Measurements from ENCODE around the gene PARN. TPM values are rescaled to one million over a fixed set of nuclear protein-coding genes. Genes with fewer than 3 reads are reported as not detected.
"Not testable (repeated sequence)": the region's sequence is repeated elsewhere in the genome, so short reads cannot be mapped to it uniquely, and the experiment has no call there.

PARN gene
- total RNA-seq, 5 donors from 2014 or later (not counting 1 experiment from before 2014, with no cell fraction given) = 34.4 to 42.7 (median 38.4) TPM

- ChIA-PET POLR2A (no interaction called here), CTCF (no interaction called here)
- ATAC-seq (replicated peaks in 1 of 4) = no peak
Measured at GRCh38 chr16:14548933-14549788, 80.9 kb downstream of the PARN start.

GRCh38 chr16:14545346-14545884, 84.6 kb downstream of the PARN start:
- H3K4me3 Mint-ChIP-seq = no peak overlapping the region
- ChIA-PET CTCF (no interaction called here), POLR2A (interaction anchor here in 1 of 2 donors (0.5 kb wide), 1 partner anchor 235 kb away, joined by 10 read pairs; no protein-coding TSS in a partner anchor)
- ATAC-seq (replicated peaks in 1 of 4) (no peak), DNase-seq (no peak)
- H3K4me3 ChIP-seq (ENCODE audit: control insufficient read depth in 1 of 2, extremely low read depth in 1 of 2, low read length in 1 of 2) = no peak overlapping the region
- H3K27ac Mint-ChIP-seq = no peak overlapping the region
- H3K27me3 ChIP-seq (replicated peaks in 1 of 2; ENCODE audit: control insufficient read depth in 2 of 2, extremely low read depth in 1 of 2, insufficient read depth in 2 of 2, low read length in 1 of 2) = no peaks in the 10 kb centered on the region
- H3K36me3 ChIP-seq (ENCODE audit: control insufficient read depth in 2 of 2, extremely low read depth in 1 of 2, insufficient read depth in 1 of 2, low read length in 1 of 2) = peaks cover 7 to 19% of the 10 kb centered on the region in 2 donors
- peaks cover 0 to 14% (median 0%) of the 10 kb centered on the region in 3 donors for H3K4me1 Mint-ChIP-seq
- no peaks in the 10 kb centered on the region for H3K27me3 Mint-ChIP-seq
- WGBS (ENCODE audit: insufficient coverage) = 100% methylated on average over 1 of the region's 7 CpGs
- H3K27ac ChIP-seq (ENCODE audit: low read length) = no peak overlapping the region
- H3K9me3 Mint-ChIP-seq = peaks cover 0 to 7% (median 0%) of the 10 kb centered on the region in 3 donors
- H3K4me1 ChIP-seq (ENCODE audit: control insufficient read depth in 1 of 2, extremely low read depth in 1 of 2, insufficient read depth in 2 of 2, low read length in 2 of 2) = no peaks in the 10 kb centered on the region
- peaks cover 48% of the 10 kb centered on the region for H3K36me3 Mint-ChIP-seq
- H3K9me3 ChIP-seq = no peaks in the 10 kb centered on the region

More at GRCh38 chr16:14548933-14549788, 80.9 kb downstream of the PARN start:
- H3K4me3 ChIP-seq (ENCODE audit: control insufficient read depth in 1 of 2, extremely low read depth in 1 of 2, low read length in 1 of 2) = no peak overlapping the region
- H3K27me3 Mint-ChIP-seq = no peaks in the 10 kb centered on the region
- no peaks in the 10 kb centered on the region for H3K27me3 ChIP-seq (replicated peaks in 1 of 2; ENCODE audit: control insufficient read depth in 2 of 2, extremely low read depth in 1 of 2, insufficient read depth in 2 of 2, low read length in 1 of 2)
- H3K4me1 ChIP-seq (ENCODE audit: control insufficient read depth in 1 of 2, extremely low read depth in 1 of 2, insufficient read depth in 2 of 2, low read length in 2 of 2) = no peaks in the 10 kb centered on the region
- H3K9me3 ChIP-seq = no peaks in the 10 kb centered on the region
- H3K4me1 Mint-ChIP-seq = peaks cover 0 to 14% (median 0%) of the 10 kb centered on the region in 3 donors
- no peak overlapping the region for H3K4me3 Mint-ChIP-seq
- no peak overlapping the region for H3K27ac Mint-ChIP-seq
- H3K9me3 Mint-ChIP-seq = no peaks in the 10 kb centered on the region
- peaks cover 38% of the 10 kb centered on the region for H3K36me3 Mint-ChIP-seq
- H3K27ac ChIP-seq (ENCODE audit: low read length) = no peak overlapping the region
- WGBS (ENCODE audit: insufficient coverage) = no CpG with 5 or more reads among the region's 3 CpGs
- peaks cover 12 to 38% of the 10 kb centered on the region in 2 donors for H3K36me3 ChIP-seq (ENCODE audit: control insufficient read depth in 2 of 2, extremely low read depth in 1 of 2, insufficient read depth in 1 of 2, low read length in 1 of 2)
- DNase-seq = no peak

GRCh38 chr16:14544846-14545245, 85.2 kb downstream of the PARN start:
- H3K27me3 Mint-ChIP-seq; H3K9me3 Mint-ChIP-seq; H3K4me3 ChIP-seq (ENCODE audit: control insufficient read depth in 1 of 2, extremely low read depth in 1 of 2, low read length in 1 of 2); DNase-seq; CTCF ChIA-PET; H3K27ac ChIP-seq (ENCODE audit: low read length); H3K27me3 ChIP-seq (replicated peaks in 1 of 2; ENCODE audit: control insufficient read depth in 2 of 2, extremely low read depth in 1 of 2, insufficient read depth in 2 of 2, low read length in 1 of 2); POLR2A ChIA-PET; H3K4me3 Mint-ChIP-seq; H3K9me3 ChIP-seq; H3K27ac Mint-ChIP-seq; H3K4me1 ChIP-seq (ENCODE audit: control insufficient read depth in 1 of 2, extremely low read depth in 1 of 2, insufficient read depth in 2 of 2, low read length in 2 of 2); ATAC-seq (replicated peaks in 1 of 4): not testable (repeated sequence)
- Mint-ChIP-seq H3K4me1 (peaks cover 0 to 12% (median 0%) of the 10 kb centered on the region in 3 donors), H3K36me3 (peaks cover 44% of the 10 kb centered on the region)
- H3K36me3 ChIP-seq (ENCODE audit: control insufficient read depth in 2 of 2, extremely low read depth in 1 of 2, insufficient read depth in 1 of 2, low read length in 1 of 2) = peaks cover 7 to 17% of the 10 kb centered on the region in 2 donors
- WGBS (ENCODE audit: insufficient coverage) = no CpG with 5 or more reads among the region's 4 CpGs

GRCh38 chr16:14539631-14540030, 90.4 kb downstream of the PARN start:
- Histone ChIP-seq H3K9me3 (no peaks in the 10 kb centered on the region), H3K36me3 (ENCODE audit: control insufficient read depth in 2 of 2, extremely low read depth in 1 of 2, insufficient read depth in 1 of 2, low read length in 1 of 2) (peaks cover 0 to 10% of the 10 kb centered on the region in 2 donors), H3K4me1 (ENCODE audit: control insufficient read depth in 1 of 2, extremely low read depth in 1 of 2, insufficient read depth in 2 of 2, low read length in 2 of 2) (no peaks in the 10 kb centered on the region), H3K27ac (ENCODE audit: low read length) (no peak overlapping the region), H3K27me3 (replicated peaks in 1 of 2; ENCODE audit: control insufficient read depth in 2 of 2, extremely low read depth in 1 of 2, insufficient read depth in 2 of 2, low read length in 1 of 2) (no peaks in the 10 kb centered on the region), H3K4me3 (ENCODE audit: control insufficient read depth in 1 of 2, extremely low read depth in 1 of 2, low read length in 1 of 2) (no peak overlapping the region)
- peaks cover 0 to 7% (median 0%) of the 10 kb centered on the region in 3 donors for H3K9me3 Mint-ChIP-seq
- DNase-seq (no peak), ATAC-seq (replicated peaks in 1 of 4) (no peak)
- no peak overlapping the region for H3K27ac Mint-ChIP-seq
- peaks cover 0 to 7% (median 4%) of the 10 kb centered on the region in 3 donors for H3K4me1 Mint-ChIP-seq
- no peaks in the 10 kb centered on the region for H3K27me3 Mint-ChIP-seq
- POLR2A ChIA-PET = no interaction called here
- CTCF ChIA-PET = no interaction called here
- peaks cover 47% of the 10 kb centered on the region for H3K36me3 Mint-ChIP-seq
- H3K4me3 Mint-ChIP-seq = no peak overlapping the region
- WGBS (ENCODE audit: insufficient coverage) = no CpG with 5 or more reads among the region's 2 CpGs

GRCh38 chr16:14539156-14539555, 90.9 kb downstream of the PARN start:
- Histone ChIP-seq H3K27ac (ENCODE audit: low read length) (no peak overlapping the region), H3K4me3 (ENCODE audit: control insufficient read depth in 1 of 2, extremely low read depth in 1 of 2, low read length in 1 of 2) (no peak overlapping the region), H3K36me3 (ENCODE audit: control insufficient read depth in 2 of 2, extremely low read depth in 1 of 2, insufficient read depth in 1 of 2, low read length in 1 of 2) (peaks cover under 1 to 9% of the 10 kb centered on the region in 2 donors), H3K27me3 (replicated peaks in 1 of 2; ENCODE audit: control insufficient read depth in 2 of 2, extremely low read depth in 1 of 2, insufficient read depth in 2 of 2, low read length in 1 of 2) (no peaks in the 10 kb centered on the region), H3K9me3 (no peaks in the 10 kb centered on the region), H3K4me1 (ENCODE audit: control insufficient read depth in 1 of 2, extremely low read depth in 1 of 2, insufficient read depth in 2 of 2, low read length in 2 of 2) (no peaks in the 10 kb centered on the region)
- CTCF ChIA-PET = no interaction called here
- DNase-seq (no peak), ATAC-seq (replicated peaks in 1 of 4) (no peak)
- peaks cover 0 to 7% (median 4%) of the 10 kb centered on the region in 3 donors for H3K4me1 Mint-ChIP-seq
- H3K36me3 Mint-ChIP-seq = peaks cover 44% of the 10 kb centered on the region
- no CpG with 5 or more reads among the region's 5 CpGs for WGBS (ENCODE audit: insufficient coverage)
- H3K9me3 Mint-ChIP-seq = peaks cover 0 to 7% (median 0%) of the 10 kb centered on the region in 3 donors
- H3K27me3 Mint-ChIP-seq = no peaks in the 10 kb centered on the region
- H3K4me3 Mint-ChIP-seq = no peak overlapping the region
- no peak overlapping the region for H3K27ac Mint-ChIP-seq
- POLR2A ChIA-PET = no interaction called here

GRCh38 chr16:14538604-14539003, 91.5 kb downstream of the PARN start:
- H3K27me3 ChIP-seq (replicated peaks in 1 of 2; ENCODE audit: control insufficient read depth in 2 of 2, extremely low read depth in 1 of 2, insufficient read depth in 2 of 2, low read length in 1 of 2) = no peaks in the 10 kb centered on the region
- ChIA-PET POLR2A (no interaction called here), CTCF (no interaction called here)
- peaks cover 4 to 7% of the 10 kb centered on the region in 2 donors for H3K36me3 ChIP-seq (ENCODE audit: control insufficient read depth in 2 of 2, extremely low read depth in 1 of 2, insufficient read depth in 1 of 2, low read length in 1 of 2)
- no peaks in the 10 kb centered on the region for H3K27me3 Mint-ChIP-seq
- 100% methylated on average over 4 of the region's 7 CpGs for WGBS (ENCODE audit: insufficient coverage)
- H3K9me3 Mint-ChIP-seq = peaks cover 0 to 9% (median 2%) of the 10 kb centered on the region in 3 donors
- H3K9me3 ChIP-seq = no peaks in the 10 kb centered on the region
- H3K27ac Mint-ChIP-seq = no peak overlapping the region
- H3K4me1 Mint-ChIP-seq = peaks cover 0 to 7% (median 4%) of the 10 kb centered on the region in 3 donors
- peaks cover 42% of the 10 kb centered on the region for H3K36me3 Mint-ChIP-seq
- H3K4me3 Mint-ChIP-seq = no peak overlapping the region
- no peak overlapping the region for H3K27ac ChIP-seq (ENCODE audit: low read length)
- no peak for ATAC-seq (replicated peaks in 1 of 4)
- DNase-seq = no peak
- no peak overlapping the region for H3K4me3 ChIP-seq (ENCODE audit: control insufficient read depth in 1 of 2, extremely low read depth in 1 of 2, low read length in 1 of 2)
- H3K4me1 ChIP-seq (ENCODE audit: control insufficient read depth in 1 of 2, extremely low read depth in 1 of 2, insufficient read depth in 2 of 2, low read length in 2 of 2) = no peaks in the 10 kb centered on the region

Data from T-cell (primary cell).